Measurements from ENCODE around the gene C9orf57. TPM values are rescaled to one million over a fixed set of nuclear protein-coding genes. Genes with fewer than 3 reads are reported as not detected.
A peak's percentile ranks its signal among the peaks of the same experiment; 100 is the strongest.

C9orf57 gene
- total and polyA plus RNA-seq, 2 of the 13 experiments (the other 11 are each of a cell fraction or from before 2014, with no cell fraction given) = 0.09 TPM; not detected in 1

DNA sequence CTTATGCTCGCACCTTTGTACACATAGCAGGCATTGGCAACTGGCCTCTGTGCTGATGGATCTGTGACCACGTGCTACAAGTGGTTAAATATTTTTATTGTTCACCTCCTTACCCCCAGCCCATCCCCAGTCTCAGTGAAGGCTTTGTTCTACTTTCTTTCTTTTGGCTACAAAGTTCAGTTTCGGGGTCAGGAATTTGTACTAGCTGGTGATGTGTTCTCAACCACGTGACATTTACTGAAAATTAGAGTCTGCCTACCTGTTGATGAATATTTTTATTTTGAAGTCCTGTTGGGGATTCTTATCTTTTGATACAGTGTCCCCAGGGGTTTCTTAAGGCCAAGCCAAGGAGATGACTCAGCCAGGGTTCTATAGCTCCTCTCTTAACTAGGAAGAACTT, 47.8 kb downstream of the C9orf57 start (continued):
- TF ChIP-seq, protein P1, sequence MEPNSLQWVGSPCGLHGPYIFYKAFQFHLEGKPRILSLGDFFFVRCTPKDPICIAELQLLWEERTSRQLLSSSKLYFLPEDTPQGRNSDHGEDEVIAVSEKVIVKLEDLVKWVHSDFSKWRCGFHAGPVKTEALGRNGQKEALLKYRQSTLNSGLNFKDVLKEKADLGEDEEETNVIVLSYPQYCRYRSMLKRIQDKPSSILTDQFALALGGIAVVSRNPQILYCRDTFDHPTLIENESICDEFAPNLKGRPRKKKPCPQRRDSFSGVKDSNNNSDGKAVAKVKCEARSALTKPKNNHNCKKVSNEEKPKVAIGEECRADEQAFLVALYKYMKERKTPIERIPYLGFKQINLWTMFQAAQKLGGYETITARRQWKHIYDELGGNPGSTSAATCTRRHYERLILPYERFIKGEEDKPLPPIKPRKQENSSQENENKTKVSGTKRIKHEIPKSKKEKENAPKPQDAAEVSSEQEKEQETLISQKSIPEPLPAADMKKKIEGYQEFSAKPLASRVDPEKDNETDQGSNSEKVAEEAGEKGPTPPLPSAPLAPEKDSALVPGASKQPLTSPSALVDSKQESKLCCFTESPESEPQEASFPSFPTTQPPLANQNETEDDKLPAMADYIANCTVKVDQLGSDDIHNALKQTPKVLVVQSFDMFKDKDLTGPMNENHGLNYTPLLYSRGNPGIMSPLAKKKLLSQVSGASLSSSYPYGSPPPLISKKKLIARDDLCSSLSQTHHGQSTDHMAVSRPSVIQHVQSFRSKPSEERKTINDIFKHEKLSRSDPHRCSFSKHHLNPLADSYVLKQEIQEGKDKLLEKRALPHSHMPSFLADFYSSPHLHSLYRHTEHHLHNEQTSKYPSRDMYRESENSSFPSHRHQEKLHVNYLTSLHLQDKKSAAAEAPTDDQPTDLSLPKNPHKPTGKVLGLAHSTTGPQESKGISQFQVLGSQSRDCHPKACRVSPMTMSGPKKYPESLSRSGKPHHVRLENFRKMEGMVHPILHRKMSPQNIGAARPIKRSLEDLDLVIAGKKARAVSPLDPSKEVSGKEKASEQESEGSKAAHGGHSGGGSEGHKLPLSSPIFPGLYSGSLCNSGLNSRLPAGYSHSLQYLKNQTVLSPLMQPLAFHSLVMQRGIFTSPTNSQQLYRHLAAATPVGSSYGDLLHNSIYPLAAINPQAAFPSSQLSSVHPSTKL (CRISPR knock-in tag; IDR thresholded peaks at IDR 0.05) = peak; percentile 23; the same call in 1 of the 2 replicates
- TF ChIP-seq ZNF761 (CRISPR knock-in tag; conservative IDR thresholded peaks at IDR 0.05) = no peak
- no peak for TF ChIP-seq ZBTB3 (CRISPR knock-in tag; IDR thresholded peaks at IDR 0.05; ENCODE audit: borderline replicate concordance, low read depth)
- TF ChIP-seq, protein P2, sequence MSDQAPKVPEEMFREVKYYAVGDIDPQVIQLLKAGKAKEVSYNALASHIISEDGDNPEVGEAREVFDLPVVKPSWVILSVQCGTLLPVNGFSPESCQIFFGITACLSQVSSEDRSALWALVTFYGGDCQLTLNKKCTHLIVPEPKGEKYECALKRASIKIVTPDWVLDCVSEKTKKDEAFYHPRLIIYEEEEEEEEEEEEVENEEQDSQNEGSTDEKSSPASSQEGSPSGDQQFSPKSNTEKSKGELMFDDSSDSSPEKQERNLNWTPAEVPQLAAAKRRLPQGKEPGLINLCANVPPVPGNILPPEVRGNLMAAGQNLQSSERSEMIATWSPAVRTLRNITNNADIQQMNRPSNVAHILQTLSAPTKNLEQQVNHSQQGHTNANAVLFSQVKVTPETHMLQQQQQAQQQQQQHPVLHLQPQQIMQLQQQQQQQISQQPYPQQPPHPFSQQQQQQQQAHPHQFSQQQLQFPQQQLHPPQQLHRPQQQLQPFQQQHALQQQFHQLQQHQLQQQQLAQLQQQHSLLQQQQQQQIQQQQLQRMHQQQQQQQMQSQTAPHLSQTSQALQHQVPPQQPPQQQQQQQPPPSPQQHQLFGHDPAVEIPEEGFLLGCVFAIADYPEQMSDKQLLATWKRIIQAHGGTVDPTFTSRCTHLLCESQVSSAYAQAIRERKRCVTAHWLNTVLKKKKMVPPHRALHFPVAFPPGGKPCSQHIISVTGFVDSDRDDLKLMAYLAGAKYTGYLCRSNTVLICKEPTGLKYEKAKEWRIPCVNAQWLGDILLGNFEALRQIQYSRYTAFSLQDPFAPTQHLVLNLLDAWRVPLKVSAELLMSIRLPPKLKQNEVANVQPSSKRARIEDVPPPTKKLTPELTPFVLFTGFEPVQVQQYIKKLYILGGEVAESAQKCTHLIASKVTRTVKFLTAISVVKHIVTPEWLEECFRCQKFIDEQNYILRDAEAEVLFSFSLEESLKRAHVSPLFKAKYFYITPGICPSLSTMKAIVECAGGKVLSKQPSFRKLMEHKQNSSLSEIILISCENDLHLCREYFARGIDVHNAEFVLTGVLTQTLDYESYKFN (CRISPR knock-in tag; conservative IDR thresholded peaks at IDR 0.05) = peak; percentile 37
- TF ChIP-seq, protein P3, sequence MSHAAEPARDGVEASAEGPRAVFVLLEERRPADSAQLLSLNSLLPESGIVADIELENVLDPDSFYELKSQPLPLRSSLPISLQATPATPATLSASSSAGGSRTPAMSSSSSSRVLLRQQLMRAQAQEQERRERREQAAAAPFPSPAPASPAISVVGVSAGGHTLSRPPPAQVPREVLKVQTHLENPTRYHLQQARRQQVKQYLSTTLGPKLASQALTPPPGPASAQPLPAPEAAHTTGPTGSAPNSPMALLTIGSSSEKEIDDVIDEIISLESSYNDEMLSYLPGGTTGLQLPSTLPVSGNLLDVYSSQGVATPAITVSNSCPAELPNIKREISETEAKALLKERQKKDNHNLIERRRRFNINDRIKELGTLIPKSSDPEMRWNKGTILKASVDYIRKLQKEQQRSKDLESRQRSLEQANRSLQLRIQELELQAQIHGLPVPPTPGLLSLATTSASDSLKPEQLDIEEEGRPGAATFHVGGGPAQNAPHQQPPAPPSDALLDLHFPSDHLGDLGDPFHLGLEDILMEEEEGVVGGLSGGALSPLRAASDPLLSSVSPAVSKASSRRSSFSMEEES (CRISPR knock-in tag; IDR thresholded peaks at IDR 0.05) = peak; percentile 38; the same call in 1 of the 2 replicates
- TF ChIP-seq, protein P4, sequence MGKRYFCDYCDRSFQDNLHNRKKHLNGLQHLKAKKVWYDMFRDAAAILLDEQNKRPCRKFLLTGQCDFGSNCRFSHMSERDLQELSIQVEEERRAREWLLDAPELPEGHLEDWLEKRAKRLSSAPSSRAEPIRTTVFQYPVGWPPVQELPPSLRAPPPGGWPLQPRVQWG (CRISPR knock-in tag; IDR thresholded peaks at IDR 0.05; ENCODE audit: borderline replicate concordance, low read depth) = no peak
- peak; percentile 81 for TF ChIP-seq ZNF652 (CRISPR knock-in tag; IDR thresholded peaks at IDR 0.05; ENCODE audit: borderline replicate concordance, low read depth)
- TF ChIP-seq ZNF383 (CRISPR knock-in tag; IDR thresholded peaks at IDR 0.05; ENCODE audit: borderline replicate concordance) = no peak
- TF ChIP-seq RELA (CRISPR knock-in tag; IDR thresholded peaks at IDR 0.05) = no peak
- TF ChIP-seq ZSCAN20 (CRISPR knock-in tag; IDR thresholded peaks at IDR 0.05; ENCODE audit: borderline replicate concordance) = no peak
- TF ChIP-seq, protein P5, sequence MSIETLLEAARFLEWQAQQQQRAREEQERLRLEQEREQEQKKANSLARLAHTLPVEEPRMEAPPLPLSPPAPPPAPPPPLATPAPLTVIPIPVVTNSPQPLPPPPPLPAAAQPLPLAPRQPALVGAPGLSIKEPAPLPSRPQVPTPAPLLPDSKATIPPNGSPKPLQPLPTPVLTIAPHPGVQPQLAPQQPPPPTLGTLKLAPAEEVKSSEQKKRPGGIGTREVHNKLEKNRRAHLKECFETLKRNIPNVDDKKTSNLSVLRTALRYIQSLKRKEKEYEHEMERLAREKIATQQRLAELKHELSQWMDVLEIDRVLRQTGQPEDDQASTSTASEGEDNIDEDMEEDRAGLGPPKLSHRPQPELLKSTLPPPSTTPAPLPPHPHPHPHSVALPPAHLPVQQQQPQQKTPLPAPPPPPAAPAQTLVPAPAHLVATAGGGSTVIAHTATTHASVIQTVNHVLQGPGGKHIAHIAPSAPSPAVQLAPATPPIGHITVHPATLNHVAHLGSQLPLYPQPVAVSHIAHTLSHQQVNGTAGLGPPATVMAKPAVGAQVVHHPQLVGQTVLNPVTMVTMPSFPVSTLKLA (IDR thresholded peaks at IDR 0.05) = 0 out of 2 replicates have a peak, but pooled peaks have one; percentile 31
- TF ChIP-seq, protein P6, sequence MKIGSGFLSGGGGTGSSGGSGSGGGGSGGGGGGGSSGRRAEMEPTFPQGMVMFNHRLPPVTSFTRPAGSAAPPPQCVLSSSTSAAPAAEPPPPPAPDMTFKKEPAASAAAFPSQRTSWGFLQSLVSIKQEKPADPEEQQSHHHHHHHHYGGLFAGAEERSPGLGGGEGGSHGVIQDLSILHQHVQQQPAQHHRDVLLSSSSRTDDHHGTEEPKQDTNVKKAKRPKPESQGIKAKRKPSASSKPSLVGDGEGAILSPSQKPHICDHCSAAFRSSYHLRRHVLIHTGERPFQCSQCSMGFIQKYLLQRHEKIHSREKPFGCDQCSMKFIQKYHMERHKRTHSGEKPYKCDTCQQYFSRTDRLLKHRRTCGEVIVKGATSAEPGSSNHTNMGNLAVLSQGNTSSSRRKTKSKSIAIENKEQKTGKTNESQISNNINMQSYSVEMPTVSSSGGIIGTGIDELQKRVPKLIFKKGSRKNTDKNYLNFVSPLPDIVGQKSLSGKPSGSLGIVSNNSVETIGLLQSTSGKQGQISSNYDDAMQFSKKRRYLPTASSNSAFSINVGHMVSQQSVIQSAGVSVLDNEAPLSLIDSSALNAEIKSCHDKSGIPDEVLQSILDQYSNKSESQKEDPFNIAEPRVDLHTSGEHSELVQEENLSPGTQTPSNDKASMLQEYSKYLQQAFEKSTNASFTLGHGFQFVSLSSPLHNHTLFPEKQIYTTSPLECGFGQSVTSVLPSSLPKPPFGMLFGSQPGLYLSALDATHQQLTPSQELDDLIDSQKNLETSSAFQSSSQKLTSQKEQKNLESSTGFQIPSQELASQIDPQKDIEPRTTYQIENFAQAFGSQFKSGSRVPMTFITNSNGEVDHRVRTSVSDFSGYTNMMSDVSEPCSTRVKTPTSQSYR (CRISPR knock-in tag; IDR thresholded peaks at IDR 0.05; ENCODE audit: borderline replicate concordance) = 0 out of 2 replicates have a peak, but pooled peaks have one; percentile 11
- TF ChIP-seq ZNF337 (CRISPR knock-in tag; IDR thresholded peaks at IDR 0.05; ENCODE audit: borderline replicate concordance, low read depth) = no peak
- TF ChIP-seq SP140L (CRISPR knock-in tag; IDR thresholded peaks at IDR 0.05; ENCODE audit: borderline replicate concordance) = no peak

All from HepG2 (cell line).